Loucy (cell line): ENCODE measurements around the gene NUAK2.

Experiments used
- H2AFZ ChIP-seq: fragments of 200-600 bp; sonication (generic); 2 replicates; pipeline ENCODE4 v1.6.0; 2016; ENCODE audit warnings: antibody characterized with exemption, mild to moderate bottlenecking, low read length, moderate library complexity
- H3F3A ChIP-seq: fragments of 200-600 bp; 2 replicates; pipeline ENCODE4 v1.6.0; 2016; ENCODE audit warnings: antibody characterized with exemption, low read depth, mild to moderate bottlenecking
- H3K27me3 ChIP-seq: fragments of 200-600 bp; sonication (generic); 2 replicates; pipeline ENCODE4 v1.6.1; 2014; ENCODE audit warnings: low read length, mild to moderate bottlenecking; ENCODE audit not compliant: insufficient read depth, poor library complexity, severe bottlenecking
- H3K36me3 ChIP-seq: fragments of 200-600 bp; sonication (generic); 2 replicates; pipeline ENCODE4 v1.6.1; 2016; ENCODE audit warnings: low read length; ENCODE audit not compliant: insufficient read depth
- H3K4me1 ChIP-seq: fragments of 200-600 bp; sonication (generic); 2 replicates; pipeline ENCODE4 v1.5.1; 2014; ENCODE audit warnings: low read length, mild to moderate bottlenecking; ENCODE audit not compliant: insufficient read depth, poor library complexity, severe bottlenecking
- H3K4me2 ChIP-seq: fragments of 200-600 bp; sonication (generic); 2 replicates; pipeline ENCODE4 v1.6.0; 2014; ENCODE audit warnings: antibody characterized with exemption, low read length, low read depth, mild to moderate bottlenecking; ENCODE audit not compliant: poor library complexity, severe bottlenecking
- H3K4me3 ChIP-seq: fragments of 200-600 bp; sonication (generic); 2 replicates; pipeline ENCODE4 v1.5.1; 2014; ENCODE audit warnings: low read length, mild to moderate bottlenecking, mixed read lengths; ENCODE audit not compliant: poor library complexity, severe bottlenecking
- H3K79me2 ChIP-seq: fragments of 200-600 bp; sonication (generic); 2 replicates; pipeline ENCODE4 v1.6.1; 2014; ENCODE audit warnings: low read length; ENCODE audit not compliant: insufficient read depth
- H3K9ac ChIP-seq: fragments of 200-600 bp; sonication (generic); 2 replicates; pipeline ENCODE4 v1.6.0; 2014; ENCODE audit warnings: mild to moderate bottlenecking, low read depth, low read length, moderate library complexity; ENCODE audit not compliant: poor library complexity, severe bottlenecking
- H3K9me2 ChIP-seq: fragments of 200-600 bp; sonication (generic); replicated peaks from 2 replicates; pipeline ENCODE4 v1.6.1; 2016; ENCODE audit warnings: low read depth, low read length, mixed read lengths
- H3K9me3 ChIP-seq: fragments of 200-600 bp; sonication (generic); 2 replicates; pipeline ENCODE4 v1.6.1; 2014; ENCODE audit warnings: mild to moderate bottlenecking, antibody characterized with exemption, low read length, low read depth; ENCODE audit not compliant: insufficient read depth
- H4K20me1 ChIP-seq: fragments of 200-600 bp; sonication (generic); 2 replicates; pipeline ENCODE4 v1.6.0; 2014; ENCODE audit warnings: antibody characterized with exemption, low read length, mild to moderate bottlenecking; ENCODE audit not compliant: insufficient read depth, poor library complexity, severe bottlenecking
- EZH2phosphoT487 ChIP-seq: fragments of 200-600 bp; IDR thresholded peaks from 2 replicates; pipeline ENCODE4 v1.6.1; 2018; ENCODE audit warnings: antibody characterized with exemption, mild to moderate bottlenecking, moderate library complexity, borderline replicate concordance
- TF ChIP-seq, protein P1 (sequence below): fragments of 200-600 bp; sonication (generic); conservative IDR thresholded peaks from 2 replicates; pipeline ENCODE4 v1.5.1; 2014; ENCODE audit warnings: mild to moderate bottlenecking, antibody characterized with exemption, low read length

NUAK2 gene

GRCh38 chr1:205350691-205351141 is 29.2 kb upstream of the NUAK2 start:
- H3F3A ChIP-seq: no peaks in the 10 kb centered on the region
- H3K79me2 ChIP-seq: no peaks in the 10 kb centered on the region
- no peaks in the 10 kb centered on the region for H4K20me1 ChIP-seq
- no peak overlapping the region for H3K9ac ChIP-seq
- H3K9me2 ChIP-seq: no peaks in the 10 kb centered on the region
- H3K4me1 ChIP-seq: peaks cover 4% of the 10 kb centered on the region
- no peaks in the 10 kb centered on the region for H3K27me3 ChIP-seq
- no peaks in the 10 kb centered on the region for H3K9me3 ChIP-seq
- H3K36me3 ChIP-seq: no peaks in the 10 kb centered on the region
- TF ChIP-seq, protein P1, sequence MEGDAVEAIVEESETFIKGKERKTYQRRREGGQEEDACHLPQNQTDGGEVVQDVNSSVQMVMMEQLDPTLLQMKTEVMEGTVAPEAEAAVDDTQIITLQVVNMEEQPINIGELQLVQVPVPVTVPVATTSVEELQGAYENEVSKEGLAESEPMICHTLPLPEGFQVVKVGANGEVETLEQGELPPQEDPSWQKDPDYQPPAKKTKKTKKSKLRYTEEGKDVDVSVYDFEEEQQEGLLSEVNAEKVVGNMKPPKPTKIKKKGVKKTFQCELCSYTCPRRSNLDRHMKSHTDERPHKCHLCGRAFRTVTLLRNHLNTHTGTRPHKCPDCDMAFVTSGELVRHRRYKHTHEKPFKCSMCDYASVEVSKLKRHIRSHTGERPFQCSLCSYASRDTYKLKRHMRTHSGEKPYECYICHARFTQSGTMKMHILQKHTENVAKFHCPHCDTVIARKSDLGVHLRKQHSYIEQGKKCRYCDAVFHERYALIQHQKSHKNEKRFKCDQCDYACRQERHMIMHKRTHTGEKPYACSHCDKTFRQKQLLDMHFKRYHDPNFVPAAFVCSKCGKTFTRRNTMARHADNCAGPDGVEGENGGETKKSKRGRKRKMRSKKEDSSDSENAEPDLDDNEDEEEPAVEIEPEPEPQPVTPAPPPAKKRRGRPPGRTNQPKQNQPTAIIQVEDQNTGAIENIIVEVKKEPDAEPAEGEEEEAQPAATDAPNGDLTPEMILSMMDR: no peak
- no peak for TF ChIP-seq EZH2phosphoT487
- H3K4me2 ChIP-seq: no peak overlapping the region
- H2AFZ ChIP-seq: no peak overlapping the region
- no peak overlapping the region for H3K4me3 ChIP-seq

DNA sequence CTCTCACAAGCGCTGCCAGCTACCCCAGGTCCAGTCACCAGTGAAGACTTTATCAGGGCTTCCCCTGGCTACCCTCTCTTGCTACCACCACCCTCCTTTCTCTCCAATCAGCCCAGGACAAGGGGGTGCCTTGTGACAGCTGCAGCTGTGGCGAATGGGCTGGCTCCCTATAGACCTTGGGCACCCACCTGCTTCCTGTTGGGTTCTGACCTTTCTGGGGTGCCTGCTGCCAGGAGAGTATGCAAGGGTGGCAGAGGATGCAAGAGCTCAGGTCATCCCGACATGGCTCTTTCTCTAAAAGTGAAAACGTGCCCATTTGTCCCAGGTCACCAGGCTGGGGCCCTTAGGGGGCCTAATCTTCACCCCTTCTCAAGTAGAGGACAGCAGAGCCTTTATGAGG is 28.6 kb upstream of the NUAK2 start:
- Histone ChIP-seq H3K27me3 (no peaks in the 10 kb centered on the region), H3K9me3 (no peaks in the 10 kb centered on the region), H3K4me3 (no peak overlapping the region), H3K9me2 (no peaks in the 10 kb centered on the region), H2AFZ (no peak overlapping the region), H4K20me1 (no peaks in the 10 kb centered on the region), H3K4me1 (peaks cover 4% of the 10 kb centered on the region), H3K36me3 (no peaks in the 10 kb centered on the region), H3F3A (no peaks in the 10 kb centered on the region), H3K4me2 (no peak overlapping the region), H3K79me2 (no peaks in the 10 kb centered on the region), H3K9ac (no peak overlapping the region)
- TF ChIP-seq, protein P1: no peak
- TF ChIP-seq EZH2phosphoT487: no peak

DNA sequence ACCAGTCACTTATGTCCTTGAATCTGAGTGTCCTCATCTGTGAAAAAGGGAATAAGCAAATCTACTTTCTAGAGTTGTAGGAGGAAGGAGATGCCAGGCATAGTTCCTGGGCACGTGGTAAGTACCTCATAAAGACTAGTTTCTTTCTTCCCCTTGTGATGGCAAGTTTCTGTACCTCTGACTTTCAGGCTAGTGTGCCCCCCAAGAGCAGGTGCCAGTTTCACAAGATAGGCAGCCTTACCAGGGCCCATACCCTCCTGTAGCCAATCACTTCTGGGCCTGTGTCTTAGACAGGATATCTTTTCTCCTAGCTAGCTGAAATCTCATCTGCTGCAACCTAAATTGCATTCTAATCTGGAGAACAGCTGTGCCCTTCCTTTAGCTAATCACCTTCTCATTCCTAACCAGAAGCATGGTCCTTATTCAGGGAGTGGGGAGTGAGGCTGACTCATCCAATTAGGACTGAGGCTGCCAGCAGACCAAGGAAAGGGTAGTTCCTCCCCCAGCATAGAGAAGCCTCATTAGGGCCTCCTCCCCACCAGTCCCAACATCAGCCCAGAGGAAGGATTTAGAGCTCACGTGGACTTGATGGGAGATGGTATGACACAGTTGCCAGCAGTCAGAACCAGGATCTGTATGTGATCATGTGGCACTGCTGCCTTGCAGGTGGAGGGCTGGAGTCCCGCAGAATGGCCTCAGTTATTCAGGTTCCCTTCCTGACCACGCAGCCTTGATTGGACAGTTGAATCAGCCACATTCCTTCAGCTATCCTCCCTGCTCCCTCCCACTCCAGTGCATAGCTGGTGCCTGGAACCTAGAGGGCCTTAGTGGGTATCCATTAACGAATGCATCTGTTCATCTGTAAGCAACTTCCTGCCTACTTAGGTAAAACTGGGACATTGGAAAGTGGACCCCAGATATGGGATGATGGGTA is 27.3 kb upstream of the NUAK2 start:
- no peak for TF ChIP-seq EZH2phosphoT487
- TF ChIP-seq, protein P1: no peak
- H4K20me1 ChIP-seq: no peaks in the 10 kb centered on the region
- H3K36me3 ChIP-seq: no peaks in the 10 kb centered on the region
- peaks cover 4% of the 10 kb centered on the region for H3K4me1 ChIP-seq
- H3K79me2 ChIP-seq: no peaks in the 10 kb centered on the region
- H3K9ac ChIP-seq: no peak overlapping the region
- no peak overlapping the region for H3K4me3 ChIP-seq
- H2AFZ ChIP-seq: no peak overlapping the region
- H3F3A ChIP-seq: no peaks in the 10 kb centered on the region
- H3K9me2 ChIP-seq: no peaks in the 10 kb centered on the region
- no peaks in the 10 kb centered on the region for H3K9me3 ChIP-seq
- H3K4me2 ChIP-seq: no peak overlapping the region
- H3K27me3 ChIP-seq: no peaks in the 10 kb centered on the region
